ENCODE measurements around the gene SPON1. TPM values are rescaled to one million over a fixed set of nuclear protein-coding genes. Genes with fewer than 3 reads are reported as not detected.
"Not testable (repeated sequence)": the region's sequence is repeated elsewhere in the genome, so short reads cannot be mapped to it uniquely, and the experiment has no call there.

The SPON1 gene
- total RNA-seq, 1 experiment from 2014 or later: 0.20 TPM

GRCh38 chr11:14150878-14151277 is 188.4 kb downstream of the SPON1 start:
- H2BK15ac ChIP-seq (ENCODE audit: low read depth, low read length): no peak overlapping the region
- H3T11ph ChIP-seq (ENCODE audit: low read length): no peak overlapping the region
- H3K4me1 Mint-ChIP-seq: no peaks in the 10 kb centered on the region
- H3K56ac ChIP-seq (ENCODE audit: insufficient read length, low read depth, low read length): no peak overlapping the region
- no peaks in the 10 kb centered on the region for H3K27me3 ChIP-seq (ENCODE audit: insufficient read depth, low read length)
- H3K9ac ChIP-seq (ENCODE audit: extremely low read depth, insufficient read length, low read length): no peak overlapping the region
- H3K9me3 Mint-ChIP-seq: peaks cover 22 to 23% of the 10 kb centered on the region in 2 experiments
- H3K18ac ChIP-seq (ENCODE audit: insufficient read length, low read depth, low read length): no peak overlapping the region
- H3K9me3 ChIP-seq (ENCODE audit: control insufficient read depth, low read depth, low read length): peaks cover 10% of the 10 kb centered on the region
- no peak overlapping the region for H2BK12ac ChIP-seq (ENCODE audit: insufficient read length, low read depth, low read length)
- no peak overlapping the region for H4K8ac ChIP-seq (replicated peaks; ENCODE audit: insufficient read length, low read depth, low read length)
- H3K4ac ChIP-seq (ENCODE audit: low read depth, low read length): no peak overlapping the region
- no peaks in the 10 kb centered on the region for H4K20me1 ChIP-seq (ENCODE audit: control insufficient read depth, insufficient read depth, insufficient read length)
- no peak overlapping the region for H3K27ac ChIP-seq (ENCODE audit: insufficient read length, low read depth, low read length)
- H3K79me1 ChIP-seq (ENCODE audit: insufficient read depth, low read depth, low read length, poor library complexity, severe bottlenecking): no peaks in the 10 kb centered on the region
- no peak overlapping the region for H3K23ac ChIP-seq (ENCODE audit: insufficient read length, low read depth, low read length)
- no peak overlapping the region for H2BK120ac ChIP-seq (ENCODE audit: low read depth, low read length, poor library complexity, severe bottlenecking)
- H3K4me1 ChIP-seq (ENCODE audit: insufficient read depth, low read length): no peaks in the 10 kb centered on the region
- peaks cover 2% of the 10 kb centered on the region; the same call in 1 of the 2 replicates for H3K79me2 ChIP-seq (ENCODE audit: insufficient read depth, low read length)
- peaks cover 1 to 17% (median 16%) of the 10 kb centered on the region in 3 experiments; a peak in 5 of 7 replicates for H3K36me3 Mint-ChIP-seq (ENCODE audit: insufficient read depth in 1 of 3, low read depth in 3 of 3)
- H3K4me3 Mint-ChIP-seq: no peak overlapping the region
- H2AK5ac ChIP-seq (ENCODE audit: insufficient read length, low read length): no peak overlapping the region
- no peak overlapping the region for H2BK5ac ChIP-seq (ENCODE audit: insufficient read length, low read length)
- TF ChIP-seq CTCF (conservative IDR thresholded peaks at IDR 0.05): no peak
- no peak overlapping the region for H2BK20ac ChIP-seq (ENCODE audit: low read depth, low read length, poor library complexity, severe bottlenecking)
- no peak for DNase-seq
- H3K27ac Mint-ChIP-seq: no peak overlapping the region; a peak in 1 of 7 replicates
- no peaks in the 10 kb centered on the region for H3K23me2 ChIP-seq (ENCODE audit: insufficient read length, low read depth, low read length, poor library complexity, severe bottlenecking)
- no CpG with 5 or more reads among the region's 4 CpGs for WGBS (ENCODE audit: extremely low coverage, insufficient read length, low lambda C conversion rate)
- peaks cover 2% of the 10 kb centered on the region; the same call in 1 of the 2 replicates for H3K27me3 Mint-ChIP-seq (ENCODE audit: low read depth)
- no peak overlapping the region for H4K91ac ChIP-seq (ENCODE audit: insufficient read length, low read depth, low read length)
- no peak overlapping the region for H3K4me2 ChIP-seq (ENCODE audit: insufficient read depth, insufficient read length, low read length)
- no peak overlapping the region for H4K5ac ChIP-seq (ENCODE audit: insufficient read length, low read depth, low read length)
- H2AFZ ChIP-seq (ENCODE audit: low read length): no peak overlapping the region
- H3K14ac ChIP-seq (ENCODE audit: insufficient read depth, low read length): no peak overlapping the region

GRCh38 chr11:14154103-14154502 is 191.6 kb downstream of the SPON1 start:
- not testable (repeated sequence) for DNase-seq; H3K9ac ChIP-seq (ENCODE audit: extremely low read depth, insufficient read length, low read length); H2BK20ac ChIP-seq (ENCODE audit: low read depth, low read length, poor library complexity, severe bottlenecking); H2AFZ ChIP-seq (ENCODE audit: low read length); H4K5ac ChIP-seq (ENCODE audit: insufficient read length, low read depth, low read length); H3K23ac ChIP-seq (ENCODE audit: insufficient read length, low read depth, low read length); H3K4me1 Mint-ChIP-seq; H3K18ac ChIP-seq (ENCODE audit: insufficient read length, low read depth, low read length); H3K23me2 ChIP-seq (ENCODE audit: insufficient read length, low read depth, low read length, poor library complexity, severe bottlenecking); H4K91ac ChIP-seq (ENCODE audit: insufficient read length, low read depth, low read length); H3K27ac ChIP-seq (ENCODE audit: insufficient read length, low read depth, low read length); H3K4me3 Mint-ChIP-seq; H2BK120ac ChIP-seq (ENCODE audit: low read depth, low read length, poor library complexity, severe bottlenecking); H3T11ph ChIP-seq (ENCODE audit: low read length); H3K14ac ChIP-seq (ENCODE audit: insufficient read depth, low read length); H2BK5ac ChIP-seq (ENCODE audit: insufficient read length, low read length); H3K4me2 ChIP-seq (ENCODE audit: insufficient read depth, insufficient read length, low read length); H3K79me2 ChIP-seq (ENCODE audit: insufficient read depth, low read length); H2BK12ac ChIP-seq (ENCODE audit: insufficient read length, low read depth, low read length); H2BK15ac ChIP-seq (ENCODE audit: low read depth, low read length); H3K27me3 Mint-ChIP-seq (ENCODE audit: low read depth); H4K8ac ChIP-seq (replicated peaks; ENCODE audit: insufficient read length, low read depth, low read length); H3K27ac Mint-ChIP-seq; H3K79me1 ChIP-seq (ENCODE audit: insufficient read depth, low read depth, low read length, poor library complexity, severe bottlenecking); H3K4me1 ChIP-seq (ENCODE audit: insufficient read depth, low read length); H3K56ac ChIP-seq (ENCODE audit: insufficient read length, low read depth, low read length); H2AK5ac ChIP-seq (ENCODE audit: insufficient read length, low read length); H3K27me3 ChIP-seq (ENCODE audit: insufficient read depth, low read length); H3K4ac ChIP-seq (ENCODE audit: low read depth, low read length); H4K20me1 ChIP-seq (ENCODE audit: control insufficient read depth, insufficient read depth, insufficient read length); H3K9me3 ChIP-seq (ENCODE audit: control insufficient read depth, low read depth, low read length)
- Mint-ChIP-seq H3K36me3 (ENCODE audit: insufficient read depth in 1 of 3, low read depth in 3 of 3) (peaks cover 1 to 32% (median 21%) of the 10 kb centered on the region in 3 experiments; a peak in 5 of 7 replicates), H3K9me3 (peaks cover 41 to 44% of the 10 kb centered on the region in 2 experiments)
- WGBS (ENCODE audit: extremely low coverage, insufficient read length, low lambda C conversion rate): no CpG with 5 or more reads among the region's 1 CpG

All from H9 (cell line).